MCF 10A (cell line): ENCODE data around the gene STEAP1B. TPM values are rescaled to one million over a fixed set of nuclear protein-coding genes. Genes with fewer than 3 reads are reported as not detected.

Source experiments
- BruUV-seq: library from RNA; stranded (reverse); fragments of 400-500 nt; replicated peaks from 2 replicates; lab custom pipeline; 2021; lab: Mats Ljungman, UMichigan
- CTCF ChIA-PET: fragments of 300-600 bp; sonication (Branson Sonifier 250); formaldehyde crosslinking; extraction: SDS; loops from one replicate; lab custom pipeline; 2021; ENCODE audit warnings: antibody characterized with exemption, inconsistent platforms; lab: Yijun Ruan, JAX
- POLR2A ChIA-PET: fragments of 300-600, 350-650 bp; sonication (Branson Sonifier 250); formaldehyde crosslinking; extraction: SDS; loops from one replicate; lab custom pipeline; 2020; ENCODE audit warnings: antibody characterized with exemption, inconsistent platforms; lab: Yijun Ruan, JAX
- DNase-seq: peaks from one replicate; pipeline ENCODE4 v3.0.0-alpha.2; 2018; ENCODE audit not compliant: unreplicated experiment
- H3K27ac Mint-ChIP-seq: one replicate; pipeline ENCODE4 v1.8.0; 2022; ENCODE audit warnings: mild to moderate bottlenecking, low read depth, mixed read lengths; ENCODE audit not compliant: unreplicated experiment
- H3K27me3 Mint-ChIP-seq: one replicate; pipeline ENCODE4 v1.8.0; 2022; ENCODE audit warnings: mixed read lengths; ENCODE audit not compliant: insufficient read depth, unreplicated experiment
- H3K36me3 Mint-ChIP-seq: one replicate; pipeline ENCODE4 v1.8.0; 2022; ENCODE audit warnings: mild to moderate bottlenecking, moderate library complexity, mixed read lengths; ENCODE audit not compliant: insufficient read depth, unreplicated experiment
- H3K4me1 Mint-ChIP-seq: one replicate; pipeline ENCODE4 v1.8.0; 2022; ENCODE audit warnings: mixed read lengths; ENCODE audit not compliant: insufficient read depth, unreplicated experiment
- H3K4me3 Mint-ChIP-seq: one replicate; pipeline ENCODE4 v1.8.0; 2022; ENCODE audit warnings: mild to moderate bottlenecking, moderate library complexity, mixed read lengths; ENCODE audit not compliant: unreplicated experiment
- H3K9me3 Mint-ChIP-seq: one replicate; pipeline ENCODE4 v1.8.0; 2022; ENCODE audit warnings: mixed read lengths; ENCODE audit not compliant: unreplicated experiment
- intact Hi-C: fragments of 100-400 bp; cut with micrococcal nuclease; formaldehyde crosslinking; loops from 2 replicates; pipeline ENCODE4 v1.14.1; 2022
- total RNA-seq: library from RNA; stranded (reverse); gene quantifications from 2 replicates; pipeline ENCODE4 v1.2.3, GENCODE V29; 2022
- TF ChIP-seq, protein P1 (sequence below): fragments of 200-600 bp; IDR thresholded peaks from one replicate; pipeline ENCODE4 v1.8.0; 2022; ENCODE audit warnings: antibody characterized with exemption, mild to moderate bottlenecking; ENCODE audit not compliant: unreplicated experiment

Gene STEAP1B
- total RNA-seq, 1 experiment from 2014 or later, result not detected

GRCh38 chr7:22373911-22374310, 126.1 kb downstream of the STEAP1B start:
- TF ChIP-seq, protein P1, sequence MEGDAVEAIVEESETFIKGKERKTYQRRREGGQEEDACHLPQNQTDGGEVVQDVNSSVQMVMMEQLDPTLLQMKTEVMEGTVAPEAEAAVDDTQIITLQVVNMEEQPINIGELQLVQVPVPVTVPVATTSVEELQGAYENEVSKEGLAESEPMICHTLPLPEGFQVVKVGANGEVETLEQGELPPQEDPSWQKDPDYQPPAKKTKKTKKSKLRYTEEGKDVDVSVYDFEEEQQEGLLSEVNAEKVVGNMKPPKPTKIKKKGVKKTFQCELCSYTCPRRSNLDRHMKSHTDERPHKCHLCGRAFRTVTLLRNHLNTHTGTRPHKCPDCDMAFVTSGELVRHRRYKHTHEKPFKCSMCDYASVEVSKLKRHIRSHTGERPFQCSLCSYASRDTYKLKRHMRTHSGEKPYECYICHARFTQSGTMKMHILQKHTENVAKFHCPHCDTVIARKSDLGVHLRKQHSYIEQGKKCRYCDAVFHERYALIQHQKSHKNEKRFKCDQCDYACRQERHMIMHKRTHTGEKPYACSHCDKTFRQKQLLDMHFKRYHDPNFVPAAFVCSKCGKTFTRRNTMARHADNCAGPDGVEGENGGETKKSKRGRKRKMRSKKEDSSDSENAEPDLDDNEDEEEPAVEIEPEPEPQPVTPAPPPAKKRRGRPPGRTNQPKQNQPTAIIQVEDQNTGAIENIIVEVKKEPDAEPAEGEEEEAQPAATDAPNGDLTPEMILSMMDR, result no peak
- no peaks in the 10 kb centered on the region for H3K36me3 Mint-ChIP-seq
- no TSS peak for BruUV-seq
- H3K4me3 Mint-ChIP-seq, result no peak overlapping the region
- intact Hi-C loops, result no loop called here
- H3K9me3 Mint-ChIP-seq, result no peaks in the 10 kb centered on the region
- H3K27me3 Mint-ChIP-seq, result no peaks in the 10 kb centered on the region
- ChIA-PET POLR2A (interaction anchor here (0.6 to 2.7 kb wide), 3 partner anchors 11 to 19 kb away, joined by 3 to 9 read pairs (median 7); partner anchors contain the start of gene RAPGEF5), CTCF (no interaction called here)
- no peak overlapping the region for H3K27ac Mint-ChIP-seq
- H3K4me1 Mint-ChIP-seq, result peaks cover 6% of the 10 kb centered on the region
- no peak for DNase-seq

GRCh38 chr7:22373388-22373787, 126.6 kb downstream of the STEAP1B start:
- ChIA-PET POLR2A (interaction anchor here (2.2 to 2.7 kb wide), 2 partner anchors 11 to 16 kb away, joined by 7 to 9 read pairs; partner anchors contain the start of gene RAPGEF5), CTCF (no interaction called here)
- Mint-ChIP-seq H3K9me3 (no peaks in the 10 kb centered on the region), H3K27me3 (no peaks in the 10 kb centered on the region), H3K4me1 (peaks cover 6% of the 10 kb centered on the region), H3K4me3 (no peak overlapping the region), H3K27ac (no peak overlapping the region), H3K36me3 (no peaks in the 10 kb centered on the region)
- TF ChIP-seq, protein P1, result no peak
- no peak for DNase-seq
- no TSS peak for BruUV-seq
- intact Hi-C loops, result no loop called here

GRCh38 chr7:22372863-22373262, 127.1 kb downstream of the STEAP1B start:
- intact Hi-C loops, result no loop called here
- ChIA-PET POLR2A (no interaction called here), CTCF (interaction anchor here (0.6 to 0.7 kb wide), 3 partner anchors 10 to 268 kb away, joined by 3 to 4 read pairs (median 3); no protein-coding TSS in a partner anchor)
- TF ChIP-seq, protein P1, result no peak
- peaks cover 6% of the 10 kb centered on the region for H3K4me1 Mint-ChIP-seq
- no peaks in the 10 kb centered on the region for H3K27me3 Mint-ChIP-seq
- H3K4me3 Mint-ChIP-seq, result no peak overlapping the region
- no peak overlapping the region for H3K27ac Mint-ChIP-seq
- no peaks in the 10 kb centered on the region for H3K9me3 Mint-ChIP-seq
- H3K36me3 Mint-ChIP-seq, result no peaks in the 10 kb centered on the region
- no TSS peak for BruUV-seq
- DNase-seq, result no peak

- H3K9me3 Mint-ChIP-seq, result no peaks in the 10 kb centered on the region
- POLR2A ChIA-PET, result interaction anchor here (0.5 to 0.7 kb wide), 2 partner anchors 22 to 57 kb away, joined by 3 read pairs; no protein-coding TSS in a partner anchor
- DNase-seq, result no peak
- H3K27ac Mint-ChIP-seq, result no peak overlapping the region
- intact Hi-C loops, result no loop called here
- H3K4me3 Mint-ChIP-seq, result no peak overlapping the region
- no peaks in the 10 kb centered on the region for H3K27me3 Mint-ChIP-seq
- H3K4me1 Mint-ChIP-seq, result peaks cover 6% of the 10 kb centered on the region
- BruUV-seq, result no TSS peak
- CTCF ChIA-PET, result interaction anchor here (0.6 to 1.0 kb wide), 2 partner anchors 60 to 269 kb away, joined by 3 to 4 read pairs; no protein-coding TSS in a partner anchor
- no peaks in the 10 kb centered on the region for H3K36me3 Mint-ChIP-seq
- TF ChIP-seq, protein P1, result no peak
These were observed 128.1 kb downstream of the STEAP1B start for GRCh38 chr7:22371878-22372277.

Other genes starting within 250 kb of the STEAP1B start
- 1.9 TPM in 2 replicates for gene RAPGEF5, start 143.0 kb downstream of the STEAP1B start, total RNA-seq
- 13.8 and 22.0 TPM in 2 replicates for gene IL6, start 227.0 kb upstream of the STEAP1B start, total RNA-seq